Type B pancreatic cell (in vitro differentiated cells): Measurements from ENCODE around the gene EIF3D. TPM values are rescaled to one million over a fixed set of nuclear protein-coding genes. Genes with fewer than 3 reads are reported as not detected.
"Not testable (repeated sequence)": the region's sequence is repeated elsewhere in the genome, so short reads cannot be mapped to it uniquely, and the experiment has no call there.

Experiments
- DNase-seq: peaks from one replicate; pipeline ENCODE4 v3.0.0; 2021; ENCODE audit warnings: mixed read lengths; ENCODE audit not compliant: unreplicated experiment; ENCODE audit errors: extremely low spot score
- H3K27ac Mint-ChIP-seq: 2 replicates; pipeline ENCODE4 v1.8.0; 2021; ENCODE audit warnings: mild to moderate bottlenecking, mixed read lengths
- H3K27me3 Mint-ChIP-seq: 2 replicates; pipeline ENCODE4 v1.8.0; 2021; ENCODE audit warnings: mixed read lengths
- H3K36me3 Mint-ChIP-seq: 2 replicates; pipeline ENCODE4 v1.8.0; 2021; ENCODE audit warnings: mixed read lengths
- H3K4me1 Mint-ChIP-seq: one replicate; pipeline ENCODE4 v1.8.0; 2021; ENCODE audit warnings: mixed read lengths; ENCODE audit not compliant: unreplicated experiment
- H3K4me3 Mint-ChIP-seq: 2 replicates; pipeline ENCODE4 v1.8.0; 2021; ENCODE audit warnings: mild to moderate bottlenecking, mixed read lengths
- H3K9me3 Mint-ChIP-seq: 2 replicates; pipeline ENCODE4 v1.8.0; 2021; ENCODE audit warnings: mixed read lengths
- CTCF ChIP-seq: fragments of 200-600 bp; sonication (generic); conservative IDR thresholded peaks from 2 replicates; pipeline ENCODE4 v1.5.0; 2021; ENCODE audit warnings: antibody characterized with exemption, mild to moderate bottlenecking
- total RNA-seq: library from RNA; stranded (reverse); gene quantifications from 2 replicates; pipeline ENCODE4 v1.2.1, GENCODE V29; 2021; ENCODE audit warnings: low replicate concordance

The EIF3D gene
- total RNA-seq, 1 donor from 2014 or later = 162 TPM

- no peak overlapping the region for H3K27ac Mint-ChIP-seq
- H3K4me3 Mint-ChIP-seq = no peak overlapping the region
- no peaks in the 10 kb centered on the region for H3K9me3 Mint-ChIP-seq
- peaks cover 19% of the 10 kb centered on the region for H3K27me3 Mint-ChIP-seq
- no peak for DNase-seq
- H3K36me3 Mint-ChIP-seq = no peaks in the 10 kb centered on the region
- no peaks in the 10 kb centered on the region for H3K4me1 Mint-ChIP-seq
- TF ChIP-seq CTCF = no peak
Measured at GRCh38 chr22:36541831-36542411, 13.0 kb upstream of the EIF3D start.

GRCh38 chr22:36540867-36541642 is 12.1 kb upstream of the EIF3D start:
- Mint-ChIP-seq H3K4me1 (no peaks in the 10 kb centered on the region), H3K27me3 (peaks cover 10% of the 10 kb centered on the region), H3K27ac (no peak overlapping the region), H3K9me3 (no peaks in the 10 kb centered on the region), H3K4me3 (no peak overlapping the region), H3K36me3 (no peaks in the 10 kb centered on the region)
- TF ChIP-seq CTCF = no peak
- DNase-seq = no peak

- H3K4me1 Mint-ChIP-seq = no peaks in the 10 kb centered on the region
Measured at GRCh38 chr22:36538529-36538928, 9.6 kb upstream of the EIF3D start.

GRCh38 chr22:36536717-36537116 is 7.8 kb upstream of the EIF3D start:
- no peak overlapping the region for H3K4me3 Mint-ChIP-seq
- DNase-seq = no peak
- TF ChIP-seq CTCF = no peak
- H3K27ac Mint-ChIP-seq = no peak overlapping the region
- peaks cover 5% of the 10 kb centered on the region for H3K27me3 Mint-ChIP-seq
- H3K36me3 Mint-ChIP-seq = no peaks in the 10 kb centered on the region
- H3K9me3 Mint-ChIP-seq = no peaks in the 10 kb centered on the region
- no peaks in the 10 kb centered on the region for H3K4me1 Mint-ChIP-seq

More at GRCh38 chr22:36538529-36538928, 9.6 kb upstream of the EIF3D start:
- H3K4me3 Mint-ChIP-seq = no peak overlapping the region
- H3K9me3 Mint-ChIP-seq = no peaks in the 10 kb centered on the region
- TF ChIP-seq CTCF = no peak
- no peak overlapping the region for H3K27ac Mint-ChIP-seq
- peaks cover 8% of the 10 kb centered on the region for H3K27me3 Mint-ChIP-seq
- no peak for DNase-seq
- H3K36me3 Mint-ChIP-seq = no peaks in the 10 kb centered on the region

- not testable (repeated sequence) for H3K27me3 Mint-ChIP-seq, H3K4me1 Mint-ChIP-seq, H3K9me3 Mint-ChIP-seq, DNase-seq, H3K36me3 Mint-ChIP-seq, H3K27ac Mint-ChIP-seq, H3K4me3 Mint-ChIP-seq
Measured at GRCh38 chr22:36533320-36533719, 4.4 kb upstream of the EIF3D start.

GRCh38 chr22:36532466-36532865 is 3.5 kb upstream of the EIF3D start:
- no peak overlapping the region for H3K27ac Mint-ChIP-seq
- H3K36me3 Mint-ChIP-seq = no peaks in the 10 kb centered on the region
- H3K4me3 Mint-ChIP-seq = peak overlapping the region; percentile 57
- no peak for TF ChIP-seq CTCF
- H3K27me3 Mint-ChIP-seq = no peaks in the 10 kb centered on the region
- no peaks in the 10 kb centered on the region for H3K9me3 Mint-ChIP-seq
- no peaks in the 10 kb centered on the region for H3K4me1 Mint-ChIP-seq
- no peak for DNase-seq
